Hepatocyte (in vitro differentiated cells): ENCODE data around the gene CPEB3.

Experiments
- EZH2 ChIP-seq: fragments of 200-600 bp; sonication (generic); IDR thresholded peaks from 2 replicates; pipeline ENCODE4 v1.6.1; 2016; ENCODE audit warnings: antibody characterized with exemption, mild to moderate bottlenecking, borderline replicate concordance
- EZH2phosphoT487 ChIP-seq: fragments of 200-600 bp; sonication (generic); IDR thresholded peaks from one replicate; pipeline ENCODE4 v1.6.1; 2018; ENCODE audit warnings: antibody characterized with exemption, mild to moderate bottlenecking, low read depth, moderate library complexity; ENCODE audit not compliant: unreplicated experiment, severe bottlenecking
- TF ChIP-seq, protein P1 (sequence below): fragments of 200-600 bp; sonication (generic); IDR thresholded peaks from 2 replicates; pipeline ENCODE4 v1.5.1; 2016; ENCODE audit warnings: antibody characterized with exemption, mild to moderate bottlenecking; ENCODE audit not compliant: poor library complexity

DNA sequence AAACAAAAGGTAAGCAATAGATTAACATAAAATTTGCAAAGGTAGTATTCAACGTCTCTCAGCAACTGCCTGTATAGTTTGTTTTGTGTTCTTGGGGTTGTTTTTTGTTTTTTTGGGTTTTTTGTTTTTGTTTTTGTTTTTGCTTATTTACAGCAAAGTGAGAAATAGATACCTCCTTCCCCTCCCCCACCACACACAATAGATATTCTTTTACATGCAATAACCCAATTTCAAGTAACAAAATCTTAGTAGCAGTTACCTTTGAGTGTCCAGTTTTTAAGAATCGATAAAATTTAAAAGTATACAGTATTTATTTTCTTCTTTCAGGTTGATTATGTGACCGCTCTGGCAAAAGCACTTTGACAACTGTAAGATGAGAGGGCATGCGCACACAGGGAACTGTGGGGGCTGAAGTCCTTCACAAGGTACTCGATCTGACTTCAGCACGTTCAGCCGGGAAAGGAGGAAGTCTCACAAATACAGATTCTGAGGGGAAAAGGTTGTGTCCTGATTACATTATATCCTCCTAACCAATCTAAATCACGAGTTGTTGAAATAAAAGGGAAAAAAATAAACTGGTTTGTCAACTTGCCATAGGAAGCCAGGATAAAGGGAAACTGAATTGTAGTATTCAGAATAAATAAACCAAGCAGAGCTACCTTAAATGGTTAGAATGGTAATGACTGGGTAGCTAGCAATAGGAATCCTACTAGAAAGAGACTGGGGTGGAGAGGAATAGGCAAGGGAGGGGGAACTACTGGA, 47.8 kb downstream of the CPEB3 start:
- TF ChIP-seq EZH2 (no peak), EZH2phosphoT487 (no peak)
- TF ChIP-seq, protein P1, sequence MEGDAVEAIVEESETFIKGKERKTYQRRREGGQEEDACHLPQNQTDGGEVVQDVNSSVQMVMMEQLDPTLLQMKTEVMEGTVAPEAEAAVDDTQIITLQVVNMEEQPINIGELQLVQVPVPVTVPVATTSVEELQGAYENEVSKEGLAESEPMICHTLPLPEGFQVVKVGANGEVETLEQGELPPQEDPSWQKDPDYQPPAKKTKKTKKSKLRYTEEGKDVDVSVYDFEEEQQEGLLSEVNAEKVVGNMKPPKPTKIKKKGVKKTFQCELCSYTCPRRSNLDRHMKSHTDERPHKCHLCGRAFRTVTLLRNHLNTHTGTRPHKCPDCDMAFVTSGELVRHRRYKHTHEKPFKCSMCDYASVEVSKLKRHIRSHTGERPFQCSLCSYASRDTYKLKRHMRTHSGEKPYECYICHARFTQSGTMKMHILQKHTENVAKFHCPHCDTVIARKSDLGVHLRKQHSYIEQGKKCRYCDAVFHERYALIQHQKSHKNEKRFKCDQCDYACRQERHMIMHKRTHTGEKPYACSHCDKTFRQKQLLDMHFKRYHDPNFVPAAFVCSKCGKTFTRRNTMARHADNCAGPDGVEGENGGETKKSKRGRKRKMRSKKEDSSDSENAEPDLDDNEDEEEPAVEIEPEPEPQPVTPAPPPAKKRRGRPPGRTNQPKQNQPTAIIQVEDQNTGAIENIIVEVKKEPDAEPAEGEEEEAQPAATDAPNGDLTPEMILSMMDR = no peak
